Anterior cingulate cortex (tissue), 58 donors: ENCODE results near the gene B3GALNT1.

Source experiments
- DNase-seq, 58 donors: peaks; one replicate each; lab custom pipeline; 2025; lab: John Stamatoyannopoulos, UW

B3GALNT1 gene

GRCh38 chr3:161034913-161035550, 70.1 kb downstream of the B3GALNT1 start:
- DNase-seq: peak in 1 of 58 donors; percentile 2
